HFF-Myc (cell line): Measurements from ENCODE around the gene XPNPEP1.

Experiments
- DNase-seq: peaks from one replicate; pipeline ENCODE4 v3.0.0-alpha.2; 2011; ENCODE audit warnings: low read depth; ENCODE audit errors: extremely low read depth
- H3K4me3 ChIP-seq: replicated peaks from 2 replicates; pipeline ENCODE4 v1.5.1; 2011; ENCODE audit warnings: low read depth, mild to moderate bottlenecking, control low read depth, low read length
- CTCF ChIP-seq: IDR thresholded peaks from 2 replicates; pipeline ENCODE4 v1.5.1; 2012; ENCODE audit warnings: mild to moderate bottlenecking, low read depth, low read length, control low read depth; ENCODE audit errors: missing control alignments

The XPNPEP1 gene

GRCh38 chr10:109914966-109915365, 8.3 kb downstream of the XPNPEP1 start:
- no peak overlapping the region for H3K4me3 ChIP-seq
- DNase-seq: no peak
- TF ChIP-seq CTCF: no peak

GRCh38 chr10:109913306-109913892, 9.9 kb downstream of the XPNPEP1 start:
- TF ChIP-seq CTCF: no peak
- no peak overlapping the region for H3K4me3 ChIP-seq
- DNase-seq: no peak

- no peak for DNase-seq
- TF ChIP-seq CTCF: no peak
- no peak overlapping the region for H3K4me3 ChIP-seq
These were observed 10.7 kb downstream of the XPNPEP1 start for GRCh38 chr10:109912335-109913281.

GRCh38 chr10:109911903-109912302, 11.4 kb downstream of the XPNPEP1 start:
- no peak for TF ChIP-seq CTCF
- H3K4me3 ChIP-seq: no peak overlapping the region
- DNase-seq: no peak

- TF ChIP-seq CTCF: no peak
- DNase-seq: no peak
- H3K4me3 ChIP-seq: no peak overlapping the region
These were observed 17.0 kb downstream of the XPNPEP1 start for GRCh38 chr10:109906316-109906715.

GRCh38 chr10:109904397-109904796, 18.9 kb downstream of the XPNPEP1 start:
- TF ChIP-seq CTCF: no peak
- DNase-seq: no peak
- no peak overlapping the region for H3K4me3 ChIP-seq
